Colonic mucosa (tissue), 4 donors: Measurements from ENCODE around the gene DDIT3. TPM values are rescaled to one million over a fixed set of nuclear protein-coding genes. Genes with fewer than 3 reads are reported as not detected.

Experiments used
- DNase-seq: peaks from one replicate; pipeline ENCODE4 v3.0.0-alpha.2; 2020
- H3K27ac ChIP-seq: fragments of 200-600 bp; one replicate; pipeline ENCODE4 v1.8.0; 2021
- H3K27me3 ChIP-seq: fragments of 200-600 bp; one replicate; pipeline ENCODE4 v1.8.0; 2021
- H3K36me3 ChIP-seq: fragments of 200-600 bp; one replicate; pipeline ENCODE4 v1.8.0; 2021
- H3K4me1 ChIP-seq: fragments of 200-600 bp; one replicate; pipeline ENCODE4 v1.8.0; 2021; ENCODE audit warnings: mild to moderate bottlenecking
- H3K4me3 ChIP-seq: fragments of 200-600 bp; one replicate; pipeline ENCODE4 v1.8.0; 2021
- H3K9ac ChIP-seq, 2 donors: one replicate each; pipeline ENCODE4 v1.7.0; 2013; ENCODE audit warnings: control low read depth in 2 of 2, low read depth in 2 of 2, low read length in 2 of 2
- H3K9me3 ChIP-seq: fragments of 200-600 bp; one replicate; pipeline ENCODE4 v1.8.0; 2021
- intact Hi-C: fragments of 100-400 bp; cut with DNase I; formaldehyde crosslinking; loops from one replicate; pipeline ENCODE4 v1.14.1; 2022
- total RNA-seq, 2 donors: library from RNA; stranded (reverse); fragmentation: NEBNext Ultra II Directional in 1 of 2; extraction: Animal tissue kit (Norgen Biotek cat#: 25700) in 1 of 2; gene quantifications; one replicate each; pipeline ENCODE4 v1.2.1, GENCODE V29; 2021
- TF ChIP-seq, protein P1 (sequence below): fragments of 200-600 bp; IDR thresholded peaks from one replicate; pipeline ENCODE4 v1.8.0; 2022; ENCODE audit warnings: antibody characterized with exemption, mild to moderate bottlenecking
- donor health status: healthy.
- donor health status: DM: no; HTN: no; CAD: no.
- donor health status: DM: no; HTN: no; CAD: no.

Gene DDIT3
- total RNA-seq, 2 donors from 2014 or later, result 17.5 to 22.8 TPM

DNA sequence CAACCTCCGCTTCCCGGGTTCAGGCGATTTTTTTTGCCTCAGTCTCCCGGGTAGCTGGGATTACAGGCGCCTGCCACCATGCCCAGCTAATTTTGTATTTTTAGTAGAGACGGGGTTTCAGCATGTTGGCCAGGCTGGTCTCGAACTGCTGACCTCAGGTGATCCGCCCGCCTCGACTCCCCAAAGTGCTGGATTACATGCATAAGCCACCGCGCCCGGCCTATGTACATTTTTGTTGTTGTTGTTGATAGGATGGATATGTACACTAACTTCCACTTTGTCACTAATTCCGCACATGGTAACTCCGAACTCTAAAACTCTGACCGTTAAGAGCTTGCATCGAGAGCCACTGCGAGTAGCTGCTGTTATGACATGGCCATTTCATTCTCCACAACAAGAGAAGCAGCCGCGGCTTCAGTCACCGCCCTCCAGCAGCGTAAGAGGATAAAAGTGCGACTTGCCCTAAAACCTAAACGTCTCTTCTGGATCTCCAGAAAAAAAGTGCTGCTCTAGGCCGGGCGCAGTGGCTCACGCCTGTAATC is 33.2 kb downstream of the DDIT3 start:
- Histone ChIP-seq H3K27ac (peak overlapping the region; percentile 66), H3K9me3 (no peaks in the 10 kb centered on the region), H3K27me3 (no peaks in the 10 kb centered on the region), H3K4me3 (peak overlapping the region; percentile 94), H3K36me3 (peaks cover 9% of the 10 kb centered on the region), H3K9ac (no peak overlapping the region), H3K4me1 (peaks cover 8% of the 10 kb centered on the region)
- TF ChIP-seq, protein P1, sequence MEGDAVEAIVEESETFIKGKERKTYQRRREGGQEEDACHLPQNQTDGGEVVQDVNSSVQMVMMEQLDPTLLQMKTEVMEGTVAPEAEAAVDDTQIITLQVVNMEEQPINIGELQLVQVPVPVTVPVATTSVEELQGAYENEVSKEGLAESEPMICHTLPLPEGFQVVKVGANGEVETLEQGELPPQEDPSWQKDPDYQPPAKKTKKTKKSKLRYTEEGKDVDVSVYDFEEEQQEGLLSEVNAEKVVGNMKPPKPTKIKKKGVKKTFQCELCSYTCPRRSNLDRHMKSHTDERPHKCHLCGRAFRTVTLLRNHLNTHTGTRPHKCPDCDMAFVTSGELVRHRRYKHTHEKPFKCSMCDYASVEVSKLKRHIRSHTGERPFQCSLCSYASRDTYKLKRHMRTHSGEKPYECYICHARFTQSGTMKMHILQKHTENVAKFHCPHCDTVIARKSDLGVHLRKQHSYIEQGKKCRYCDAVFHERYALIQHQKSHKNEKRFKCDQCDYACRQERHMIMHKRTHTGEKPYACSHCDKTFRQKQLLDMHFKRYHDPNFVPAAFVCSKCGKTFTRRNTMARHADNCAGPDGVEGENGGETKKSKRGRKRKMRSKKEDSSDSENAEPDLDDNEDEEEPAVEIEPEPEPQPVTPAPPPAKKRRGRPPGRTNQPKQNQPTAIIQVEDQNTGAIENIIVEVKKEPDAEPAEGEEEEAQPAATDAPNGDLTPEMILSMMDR, result no peak
- DNase-seq, result no peak
- intact Hi-C loops, result no loop called here

DNA sequence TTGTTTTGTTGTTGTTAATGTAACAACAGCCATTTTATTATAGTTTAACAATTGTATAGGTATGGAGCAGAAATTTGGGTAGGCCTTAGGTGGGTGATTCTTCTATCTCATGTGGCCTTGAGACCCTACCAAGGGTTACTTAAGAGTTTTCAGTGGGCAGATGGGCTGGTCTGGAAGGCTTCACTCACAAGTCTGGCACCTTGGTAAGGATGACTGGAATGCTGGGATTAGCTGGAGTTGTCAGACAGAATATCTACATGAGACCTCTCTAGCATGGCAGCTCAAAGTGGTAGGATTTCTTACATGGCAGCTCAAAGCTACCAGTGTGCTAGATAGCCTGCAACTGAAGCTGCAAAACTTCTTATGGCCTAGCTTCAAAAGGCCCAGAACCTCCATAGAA is 34.6 kb downstream of the DDIT3 start:
- Histone ChIP-seq H3K9me3 (no peaks in the 10 kb centered on the region), H3K4me3 (no peak overlapping the region), H3K27me3 (no peaks in the 10 kb centered on the region), H3K4me1 (peaks cover 8% of the 10 kb centered on the region), H3K9ac (no peak overlapping the region), H3K36me3 (no peaks in the 10 kb centered on the region), H3K27ac (no peak overlapping the region)
- intact Hi-C loops, result no loop called here
- TF ChIP-seq, protein P1, result no peak
- DNase-seq, result no peak

DNA sequence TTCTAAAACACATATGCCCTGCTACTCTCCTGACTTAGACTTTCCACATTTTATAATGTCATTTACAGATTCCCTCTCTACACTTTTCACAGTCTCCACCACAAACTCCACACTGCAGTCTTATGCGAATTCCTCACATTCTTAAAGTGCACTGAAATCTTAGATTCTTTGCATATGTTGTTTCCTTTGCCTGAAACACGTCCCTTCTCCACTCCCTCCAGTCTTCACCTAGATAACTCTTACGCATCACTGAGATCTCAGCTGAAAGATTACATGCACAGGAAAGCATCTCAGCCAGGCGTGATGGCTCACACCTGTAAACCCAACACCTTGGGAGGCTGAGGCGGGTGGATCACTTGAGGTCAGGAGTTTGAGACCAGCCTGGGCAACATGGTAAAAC is 36.8 kb downstream of the DDIT3 start:
- no peak for DNase-seq
- no peaks in the 10 kb centered on the region for H3K9me3 ChIP-seq
- H3K36me3 ChIP-seq, result no peaks in the 10 kb centered on the region
- no peaks in the 10 kb centered on the region for H3K27me3 ChIP-seq
- TF ChIP-seq, protein P1, result no peak
- H3K27ac ChIP-seq, result no peak overlapping the region
- H3K4me1 ChIP-seq, result peaks cover under 1% of the 10 kb centered on the region
- H3K4me3 ChIP-seq, result no peak overlapping the region
- intact Hi-C loops, result no loop called here
- no peak overlapping the region for H3K9ac ChIP-seq

DNA sequence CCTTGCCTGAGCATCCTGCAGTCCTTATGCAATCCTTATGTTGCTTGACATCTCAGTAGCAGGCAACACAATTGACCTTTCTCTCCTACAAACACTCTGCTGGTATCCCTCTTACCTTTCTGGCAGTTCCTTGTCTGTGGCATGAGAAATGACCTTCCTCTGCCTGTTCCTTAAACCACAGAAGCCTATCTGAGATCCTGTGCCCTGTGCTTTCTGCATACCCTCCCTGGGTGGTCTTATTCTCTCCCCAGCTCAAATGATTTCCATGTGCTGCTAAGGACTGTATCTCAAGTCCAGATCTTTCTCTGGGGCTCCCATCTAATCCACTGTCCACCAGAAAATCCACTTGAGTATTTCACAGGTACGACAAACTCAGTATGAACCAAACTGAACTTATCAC is 38.6 kb downstream of the DDIT3 start:
- Histone ChIP-seq H3K9ac (no peak overlapping the region), H3K27ac (no peak overlapping the region), H3K36me3 (no peaks in the 10 kb centered on the region)

DNA sequence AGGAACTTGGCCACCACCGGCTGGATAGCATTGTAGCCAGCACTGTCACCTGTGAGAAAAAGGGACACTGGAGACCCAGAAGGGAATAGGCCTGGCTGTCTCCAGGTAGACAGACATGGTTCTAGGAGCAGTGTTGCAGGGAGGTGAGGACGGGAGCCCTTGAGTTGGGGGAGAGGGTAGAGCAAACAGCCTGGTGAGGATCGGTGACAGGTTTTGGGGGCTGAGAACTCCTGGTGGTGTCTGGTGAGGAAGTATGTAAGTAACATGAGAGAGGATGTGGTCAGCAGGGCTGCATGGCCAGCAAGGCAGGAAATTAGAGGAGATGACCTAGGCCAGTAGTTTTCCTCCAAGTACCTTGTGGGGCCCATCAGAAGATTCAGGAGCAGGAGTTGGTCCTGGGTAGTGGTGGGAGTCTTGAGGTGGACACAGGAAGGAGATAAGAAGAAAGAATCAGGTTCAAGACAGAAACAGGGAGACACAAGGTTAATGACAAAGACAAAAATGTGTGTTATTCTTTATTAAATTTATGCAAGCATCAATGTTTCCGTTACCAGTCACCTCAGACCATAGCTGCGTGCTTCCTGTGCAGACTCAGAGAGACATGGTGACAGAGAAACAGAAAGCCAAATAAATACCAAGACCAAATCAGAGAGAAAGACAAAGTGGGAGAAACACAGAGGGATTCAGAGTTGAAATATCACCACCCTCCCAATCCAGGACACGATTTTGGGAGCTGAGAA is 40.8 kb downstream of the DDIT3 start, which contains the start of gene ARHGAP9:
TSS of gene ARHGAP9 (minus strand) at position 491 of the 740 bp plus-strand sequence. CDS start at position 31, 460 bp downstream.
- DNase-seq, result no peak
- TF ChIP-seq, protein P1, result no peak
- H3K9me3 ChIP-seq, result no peaks in the 10 kb centered on the region
- intact Hi-C loops, result no loop called here
- no peaks in the 10 kb centered on the region for H3K4me1 ChIP-seq
- H3K27me3 ChIP-seq, result peaks cover 21% of the 10 kb centered on the region
- no peaks in the 10 kb centered on the region for H3K36me3 ChIP-seq
- H3K27ac ChIP-seq, result peak within 1 kb of the TSS; percentile 73
- H3K4me3 ChIP-seq, result no peak within 1 kb of the TSS
- H3K9ac ChIP-seq, result peak within 1 kb of the TSS; percentile 46 to 68

More for the DNA sequence above, 38.6 kb downstream of the DDIT3 start:
- H3K27me3 ChIP-seq, result peaks cover 1% of the 10 kb centered on the region
- H3K9me3 ChIP-seq, result no peaks in the 10 kb centered on the region
- intact Hi-C loops, result no loop called here
- no peak for DNase-seq
- no peaks in the 10 kb centered on the region for H3K4me1 ChIP-seq
- TF ChIP-seq, protein P1, result no peak
- no peak overlapping the region for H3K4me3 ChIP-seq
